Left ventricle myocardium superior (tissue), 1 donor: Measurements from ENCODE around the gene LSM3. TPM values are rescaled to one million over a fixed set of nuclear protein-coding genes. Genes with fewer than 3 reads are reported as not detected.

Experiments
- ATAC-seq: fragments of 200-7000 bp; cut with Tn5 transposase; one replicate; pipeline ENCODE4 v1.9.1; 2020; ENCODE audit warnings: mild to moderate bottlenecking, moderate library complexity
- DNase-seq: peaks from one replicate; pipeline ENCODE4 v3.0.0-alpha.2; 2020
- intact Hi-C: fragments of 100-400 bp; cut with micrococcal nuclease; formaldehyde crosslinking; loops from one replicate; pipeline ENCODE4 v1.11.0; 2022
- total RNA-seq: library from RNA; stranded (reverse); fragmentation: NEBNext Ultra II Directional; extraction: Animal tissue kit (Norgen Biotek cat#: 25700); gene quantifications from one replicate; pipeline ENCODE4 v1.2.1, GENCODE V29; 2021
- donor health status: DM: no; HTN: yes; CAD: no; lungs with severe emphysema.

LSM3 gene
- total RNA-seq, 1 donor from 2014 or later = 15.7 TPM

DNA sequence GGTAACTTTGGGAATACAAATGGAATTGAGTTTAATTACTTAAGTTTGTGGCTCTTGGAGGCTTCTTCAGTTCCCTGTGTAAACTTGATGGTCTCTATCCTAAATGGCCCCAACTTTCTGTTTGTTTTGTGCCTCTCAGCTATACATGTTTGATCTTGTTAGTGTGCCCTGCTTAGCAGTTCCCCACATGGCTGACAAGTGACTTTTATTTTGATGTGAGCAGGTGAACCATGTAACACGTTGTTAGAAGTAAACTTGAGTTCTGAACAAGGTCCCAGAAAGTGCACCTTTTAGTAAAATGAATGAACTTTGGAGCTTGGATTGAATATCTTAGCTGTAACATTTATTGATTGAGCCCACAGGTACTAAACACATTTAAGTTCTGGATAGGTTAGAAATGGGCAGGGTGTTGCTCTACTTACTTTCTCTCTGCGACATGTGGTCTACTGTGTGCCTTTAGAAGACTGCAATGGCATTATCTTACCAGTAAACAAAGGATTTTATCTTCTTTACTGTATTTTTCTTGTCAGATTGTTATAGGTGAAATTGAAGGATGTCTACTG is 4.5 kb downstream of the LSM3 start:
- ATAC-seq (no peak), DNase-seq (no peak)

GRCh38 chr3:14186854-14187458 is 8.3 kb downstream of the LSM3 start:
- intact Hi-C loops = no loop called here
- no peak for ATAC-seq
- no peak for DNase-seq

More for the DNA sequence above, 4.5 kb downstream of the LSM3 start:
- intact Hi-C loops = no loop called here

DNA sequence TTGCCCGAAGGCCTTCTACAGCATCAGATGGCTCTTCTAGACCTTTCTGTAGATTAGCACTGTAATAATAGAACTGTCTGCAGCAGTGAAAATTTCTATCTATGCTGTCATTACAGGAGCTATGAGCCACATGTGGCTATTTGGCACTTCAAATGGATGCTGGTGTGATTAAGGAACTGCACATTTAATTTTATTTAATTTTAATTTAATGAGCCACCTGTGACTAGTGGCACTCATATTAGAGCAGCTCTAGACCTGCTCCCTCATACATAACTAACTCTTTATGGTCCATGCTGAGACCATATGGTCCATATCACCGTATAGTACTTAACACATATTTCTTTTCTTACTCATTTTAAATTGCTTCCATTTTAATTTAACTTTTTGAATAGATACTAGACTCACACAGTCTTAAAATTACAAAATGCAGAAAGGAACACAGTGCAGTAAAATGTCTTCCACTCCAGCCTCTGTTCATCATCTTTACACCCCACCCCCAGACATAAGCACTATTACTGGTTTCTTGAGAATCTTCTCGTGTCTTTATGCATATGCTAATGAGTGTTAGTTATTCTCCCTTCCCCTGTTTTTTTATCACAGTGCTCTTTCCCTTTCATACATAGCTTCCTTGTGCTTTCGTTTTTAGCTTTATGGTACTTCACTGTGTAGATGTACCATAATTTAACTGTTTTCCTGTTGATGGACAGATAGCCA is 9.6 kb downstream of the LSM3 start:
- DNase-seq = no peak
- intact Hi-C loops = no loop called here
- ATAC-seq = no peak

DNA sequence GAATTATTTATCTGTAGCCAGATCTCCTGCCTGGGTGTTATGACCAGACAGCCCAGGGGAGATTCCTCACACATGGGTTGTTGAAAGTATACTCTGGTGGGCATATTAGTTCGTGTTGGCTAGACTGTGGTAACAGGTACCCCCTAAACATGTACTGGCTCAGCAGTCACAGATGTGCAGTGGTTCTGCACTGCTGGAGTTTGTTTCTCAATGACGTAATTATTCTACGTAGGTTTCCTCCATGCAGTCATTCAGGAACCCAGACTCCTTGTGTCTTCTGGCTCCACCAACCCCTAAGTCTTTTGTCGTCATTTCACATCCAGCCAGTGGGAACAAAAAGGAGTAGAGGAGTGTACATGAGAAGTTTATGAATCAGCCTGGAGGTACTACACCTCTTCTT is 16.2 kb downstream of the LSM3 start:
- DNase-seq (no peak), ATAC-seq (no peak)
- intact Hi-C loops = no loop called here

GRCh38 chr3:14199641-14200040 is 21.0 kb downstream of the LSM3 start:
- no peak for DNase-seq
- intact Hi-C loops = loop anchor here (5.0 kb wide), 1 partner anchor 268 kb away; no protein-coding TSS in a partner anchor
- no peak for ATAC-seq

GRCh38 chr3:14200276-14200675 is 21.7 kb downstream of the LSM3 start:
- no peak for ATAC-seq
- intact Hi-C loops = loop anchor here (5.0 kb wide), 1 partner anchor 267 kb away; no protein-coding TSS in a partner anchor
- DNase-seq = no peak

DNA sequence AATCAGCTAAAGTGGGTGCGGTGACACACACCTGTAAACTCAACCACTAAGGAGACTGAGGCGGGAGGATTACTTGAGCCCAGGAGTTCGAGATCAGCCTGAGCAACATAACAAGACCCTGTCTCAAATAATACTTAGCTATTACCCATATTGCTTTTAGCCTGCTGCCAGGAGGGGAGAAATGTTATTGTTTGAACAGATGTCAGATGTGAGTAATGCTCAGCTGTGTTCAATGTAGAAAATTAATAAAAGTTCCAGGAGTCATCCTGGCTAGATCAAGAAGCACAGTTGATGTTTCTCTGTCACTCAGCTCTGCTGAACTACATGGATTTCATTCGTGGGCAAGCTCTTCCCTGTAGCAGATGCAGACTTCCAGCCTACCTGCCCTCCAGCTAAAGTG is 22.2 kb downstream of the LSM3 start:
- intact Hi-C loops = loop anchor here (5.0 kb wide), 1 partner anchor 266 kb away; no protein-coding TSS in a partner anchor
- DNase-seq (no peak), ATAC-seq (no peak)

- intact Hi-C loops = loop anchor here (5.0 kb wide), 1 partner anchor 265 kb away; no protein-coding TSS in a partner anchor
- no peak for DNase-seq
- ATAC-seq = no peak
These were observed 23.5 kb downstream of the LSM3 start for GRCh38 chr3:14201940-14202684.

GRCh38 chr3:14202874-14203520 is 24.4 kb downstream of the LSM3 start:
- DNase-seq (no peak), ATAC-seq (no peak)
- intact Hi-C loops = loop anchor here (5.0 kb wide), 1 partner anchor 264 kb away; no protein-coding TSS in a partner anchor

DNA sequence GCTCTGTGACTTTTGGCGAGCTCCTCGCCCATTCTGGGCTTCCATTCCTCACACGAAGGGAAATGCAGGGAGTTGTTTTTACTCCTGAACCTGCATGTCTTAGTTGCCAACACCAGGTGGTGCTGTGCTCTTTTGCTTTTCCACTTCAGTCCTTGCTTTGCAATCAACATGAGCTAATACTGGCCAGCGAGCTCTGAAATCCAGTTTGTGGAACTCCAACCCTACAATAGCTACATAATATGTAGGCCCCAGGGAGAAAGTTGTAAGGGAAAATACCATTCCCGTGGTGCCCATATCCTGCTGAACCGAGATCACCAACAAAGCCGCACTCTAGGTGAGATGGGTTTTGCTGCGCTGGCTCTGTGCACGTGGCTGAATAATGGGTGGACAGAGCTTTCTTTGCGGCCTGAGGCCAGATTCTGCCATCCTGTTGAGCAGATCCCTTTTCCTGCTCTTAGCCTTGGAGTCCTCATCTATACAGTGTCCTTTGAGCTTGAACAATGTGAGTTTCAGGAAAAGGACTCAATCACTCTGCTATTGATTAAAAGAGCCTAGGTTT is 25.0 kb downstream of the LSM3 start:
- intact Hi-C loops = loop anchor here (5.0 kb wide), 1 partner anchor 264 kb away; no protein-coding TSS in a partner anchor
- ATAC-seq (peak; percentile 80), DNase-seq (peak; percentile 45)

DNA sequence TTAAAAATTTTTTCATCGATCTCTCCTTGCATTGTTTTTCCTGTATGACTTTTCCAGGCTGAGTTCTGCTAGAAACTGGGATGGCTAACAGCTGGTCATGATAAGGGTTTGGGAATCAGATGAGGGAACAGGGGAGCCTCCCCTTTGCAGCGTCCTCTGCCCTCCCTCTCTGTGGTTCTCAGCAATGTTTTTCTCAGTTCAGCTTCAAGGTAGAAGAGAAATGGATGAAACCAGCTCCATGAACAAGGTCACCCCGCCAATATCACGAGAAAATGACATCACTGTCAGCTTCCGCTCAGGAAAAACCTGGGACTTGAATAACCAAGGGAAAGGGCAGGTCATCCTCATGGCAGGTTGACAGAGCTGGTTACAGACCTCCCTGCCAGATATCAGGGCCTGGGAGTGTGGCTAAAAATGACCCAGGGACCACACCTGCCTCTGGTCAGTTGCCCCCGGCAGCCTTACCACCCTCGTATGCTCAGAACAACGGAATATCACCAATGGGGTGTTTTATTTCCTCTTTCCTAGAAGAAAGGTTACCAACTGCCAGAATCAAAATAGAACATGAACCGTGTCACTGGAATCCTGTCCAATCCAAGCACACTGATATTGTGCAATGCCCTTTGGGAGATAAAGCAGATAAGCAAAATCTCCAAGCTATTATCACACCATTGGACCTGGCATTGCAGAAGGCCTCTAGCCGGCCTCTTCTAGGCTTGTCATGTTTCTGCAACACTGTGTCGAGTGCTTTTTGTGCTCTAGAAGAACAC is 26.1 kb downstream of the LSM3 start:
- intact Hi-C loops = loop anchor here (5.0 kb wide), 1 partner anchor 263 kb away; no protein-coding TSS in a partner anchor
- DNase-seq = no peak
- peak; percentile 85 for ATAC-seq

DNA sequence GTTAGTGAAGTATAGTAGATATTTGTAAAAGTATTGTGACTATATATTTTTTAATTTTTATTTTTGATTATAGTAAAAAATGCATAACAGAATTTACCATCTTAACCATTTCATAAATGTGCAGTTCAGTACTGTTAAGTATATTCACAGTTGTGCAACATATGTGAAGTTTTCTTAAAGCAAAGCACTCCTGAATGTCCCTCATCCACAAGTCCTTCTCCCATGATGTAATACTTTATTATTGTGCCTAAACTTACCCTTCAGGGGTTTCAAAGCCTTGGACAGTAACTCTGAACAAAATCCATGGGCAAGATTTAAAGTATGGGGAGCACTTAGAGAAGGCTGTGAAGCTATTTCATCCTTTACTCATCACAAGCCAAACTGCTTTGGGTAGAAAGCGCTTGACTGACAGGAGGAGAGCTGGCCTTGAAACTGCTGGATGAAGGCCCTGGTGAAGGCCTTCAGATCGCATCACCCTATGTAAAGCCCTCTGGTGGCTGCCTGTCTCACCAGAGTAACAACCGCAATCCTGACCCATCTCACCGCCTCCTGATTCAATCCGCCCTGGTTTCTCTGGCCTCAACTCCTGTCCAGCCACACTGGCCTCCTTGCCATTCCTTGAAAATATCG is 28.0 kb downstream of the LSM3 start:
- ATAC-seq = no peak
- intact Hi-C loops = no loop called here
- no peak for DNase-seq

DNA sequence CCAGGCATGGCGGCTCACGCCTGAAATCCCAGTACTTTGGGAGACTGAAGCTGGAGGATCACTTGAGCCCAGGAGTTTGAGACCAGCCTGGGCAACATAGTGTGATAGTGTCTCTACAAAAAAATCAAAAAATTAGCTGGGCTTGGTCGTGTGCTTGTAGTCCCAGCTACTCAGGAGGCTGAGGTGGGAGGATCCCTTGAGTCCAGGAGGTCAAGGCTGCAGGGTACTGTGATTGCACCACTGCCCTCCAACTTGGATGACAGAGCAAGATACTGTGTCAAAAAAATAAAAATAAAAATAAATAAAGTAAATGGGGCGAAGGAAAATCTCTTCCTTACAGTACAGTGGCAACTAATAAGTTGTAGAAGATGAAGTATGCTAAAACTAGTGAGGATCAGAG is 29.6 kb downstream of the LSM3 start:
- no peak for ATAC-seq
- intact Hi-C loops = no loop called here
- no peak for DNase-seq

- intact Hi-C loops = no loop called here
- DNase-seq (no peak), ATAC-seq (no peak)
These were observed 30.4 kb downstream of the LSM3 start for GRCh38 chr3:14208977-14209394.

- intact Hi-C loops = no loop called here
- ATAC-seq = no peak
These were observed 31.1 kb downstream of the LSM3 start for GRCh38 chr3:14209581-14210289.

GRCh38 chr3:14210290-14210688 is 31.7 kb downstream of the LSM3 start:
- no peak for ATAC-seq
- intact Hi-C loops = no loop called here
- DNase-seq = no peak

More at GRCh38 chr3:14209581-14210289, 31.1 kb downstream of the LSM3 start:
- no peak for DNase-seq
